Measurements from ENCODE around the gene CXXC5.

The CXXC5 gene

GRCh38 chr5:139702548-139702947 is 54.4 kb downstream of the CXXC5 start:
- DNase-seq (ENCODE audit: low read depth), result no peak
- TF ChIP-seq, protein P1, sequence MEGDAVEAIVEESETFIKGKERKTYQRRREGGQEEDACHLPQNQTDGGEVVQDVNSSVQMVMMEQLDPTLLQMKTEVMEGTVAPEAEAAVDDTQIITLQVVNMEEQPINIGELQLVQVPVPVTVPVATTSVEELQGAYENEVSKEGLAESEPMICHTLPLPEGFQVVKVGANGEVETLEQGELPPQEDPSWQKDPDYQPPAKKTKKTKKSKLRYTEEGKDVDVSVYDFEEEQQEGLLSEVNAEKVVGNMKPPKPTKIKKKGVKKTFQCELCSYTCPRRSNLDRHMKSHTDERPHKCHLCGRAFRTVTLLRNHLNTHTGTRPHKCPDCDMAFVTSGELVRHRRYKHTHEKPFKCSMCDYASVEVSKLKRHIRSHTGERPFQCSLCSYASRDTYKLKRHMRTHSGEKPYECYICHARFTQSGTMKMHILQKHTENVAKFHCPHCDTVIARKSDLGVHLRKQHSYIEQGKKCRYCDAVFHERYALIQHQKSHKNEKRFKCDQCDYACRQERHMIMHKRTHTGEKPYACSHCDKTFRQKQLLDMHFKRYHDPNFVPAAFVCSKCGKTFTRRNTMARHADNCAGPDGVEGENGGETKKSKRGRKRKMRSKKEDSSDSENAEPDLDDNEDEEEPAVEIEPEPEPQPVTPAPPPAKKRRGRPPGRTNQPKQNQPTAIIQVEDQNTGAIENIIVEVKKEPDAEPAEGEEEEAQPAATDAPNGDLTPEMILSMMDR (IDR thresholded peaks at IDR 0.05; ENCODE audit: low read length, missing control alignments), result no peak
- no peak overlapping the region for H3K4me3 ChIP-seq (replicated peaks; ENCODE audit: low read depth, low read length)

- DNase-seq (ENCODE audit: low read depth), result no peak
- TF ChIP-seq, protein P1 (IDR thresholded peaks at IDR 0.05; ENCODE audit: low read length, missing control alignments), result no peak
- no peak overlapping the region for H3K4me3 ChIP-seq (replicated peaks; ENCODE audit: low read depth, low read length)
Measured at GRCh38 chr5:139704748-139705147, 56.6 kb downstream of the CXXC5 start.

DNA sequence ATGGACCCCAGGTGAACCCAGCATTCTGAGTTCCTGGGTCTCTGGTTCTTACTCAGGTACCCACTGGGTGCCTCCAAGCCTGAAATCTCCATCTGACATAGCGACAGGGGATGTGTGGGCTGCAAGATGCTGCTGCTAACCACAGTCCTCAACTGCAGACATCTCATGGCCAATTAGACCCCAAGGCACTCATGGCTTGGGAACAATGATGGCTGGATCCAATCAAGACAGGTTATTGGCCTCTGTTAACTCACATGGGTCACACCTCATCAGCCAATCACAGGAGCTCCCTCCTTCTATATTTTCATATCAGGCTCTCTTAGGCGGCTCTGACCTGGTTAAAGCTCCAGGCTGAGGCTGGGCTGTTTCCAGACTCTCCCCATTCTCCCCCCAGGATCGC is 57.0 kb downstream of the CXXC5 start:
- no peak for DNase-seq (ENCODE audit: low read depth)
- no peak overlapping the region for H3K4me3 ChIP-seq (replicated peaks; ENCODE audit: low read depth, low read length)
- TF ChIP-seq, protein P1 (IDR thresholded peaks at IDR 0.05; ENCODE audit: low read length, missing control alignments), result no peak

GRCh38 chr5:139705655-139706587 is 57.8 kb downstream of the CXXC5 start:
- no peak overlapping the region for H3K4me3 ChIP-seq (replicated peaks; ENCODE audit: low read depth, low read length)
- TF ChIP-seq, protein P1 (IDR thresholded peaks at IDR 0.05; ENCODE audit: low read length, missing control alignments), result no peak
- DNase-seq (ENCODE audit: low read depth), result no peak

DNA sequence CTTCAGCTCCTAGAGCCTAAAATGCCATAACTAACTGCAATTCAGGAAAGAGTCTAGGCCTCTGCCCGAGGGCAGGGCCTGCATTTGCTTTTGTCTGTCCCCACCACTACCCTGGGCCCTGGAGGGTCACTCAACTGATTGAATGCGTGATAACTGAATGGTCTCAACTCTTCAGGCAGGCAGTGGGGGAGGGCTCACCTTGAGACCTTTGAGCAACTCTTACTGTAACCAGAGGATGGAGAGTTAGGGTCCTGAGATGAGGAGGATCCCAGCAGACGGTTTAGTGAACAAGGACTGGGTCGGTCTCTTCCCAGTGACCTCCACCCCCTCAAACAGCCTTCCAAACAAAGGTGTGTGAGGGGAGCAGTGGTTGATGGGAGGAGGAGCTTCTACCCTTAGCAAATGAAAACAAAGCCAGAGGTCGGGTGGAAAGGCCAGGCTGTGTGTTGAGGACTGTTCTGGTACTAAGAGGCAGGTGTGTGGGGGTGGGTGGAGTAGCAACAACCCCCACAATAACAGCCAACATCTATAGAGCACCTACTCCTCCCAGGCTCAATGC is 59.4 kb downstream of the CXXC5 start:
- DNase-seq (ENCODE audit: low read depth), result no peak
- TF ChIP-seq, protein P1 (IDR thresholded peaks at IDR 0.05; ENCODE audit: low read length, missing control alignments), result no peak
- no peak overlapping the region for H3K4me3 ChIP-seq (replicated peaks; ENCODE audit: low read depth, low read length)

DNA sequence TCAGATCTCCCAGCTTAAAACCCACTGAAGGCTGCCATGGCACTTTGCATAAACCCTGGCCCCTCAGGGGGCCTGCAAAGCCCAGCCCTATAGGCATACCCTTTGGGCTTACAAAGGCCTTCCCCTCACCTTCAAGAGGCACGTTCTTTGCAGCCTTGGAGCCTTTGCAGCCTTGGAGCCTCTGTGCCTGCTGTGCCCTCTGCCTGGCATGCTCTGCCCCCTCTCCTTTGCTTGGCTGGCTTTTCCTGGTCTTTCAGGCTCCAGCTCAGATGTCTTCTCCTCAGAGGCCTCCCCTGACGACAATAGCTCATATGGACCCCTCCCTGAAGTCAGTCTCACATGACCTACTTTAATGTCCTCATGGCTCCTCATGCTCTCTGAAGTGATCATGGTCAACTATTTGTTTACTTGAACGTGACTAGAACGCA is 60.3 kb downstream of the CXXC5 start:
- TF ChIP-seq, protein P1 (IDR thresholded peaks at IDR 0.05; ENCODE audit: low read length, missing control alignments), result no peak
- no peak overlapping the region for H3K4me3 ChIP-seq (replicated peaks; ENCODE audit: low read depth, low read length)
- DNase-seq (ENCODE audit: low read depth), result no peak

Data from fibroblast of pulmonary artery (primary cell).